GM19035 (cell line): Measurements from ENCODE around the gene SEMA3C.

Source experiments
- ATAC-seq: cut with Tn5 transposase; IDR thresholded peaks from one replicate; pipeline ENCODE4 v1.9.1; 2021; ENCODE audit not compliant: unreplicated experiment

The SEMA3C gene

DNA sequence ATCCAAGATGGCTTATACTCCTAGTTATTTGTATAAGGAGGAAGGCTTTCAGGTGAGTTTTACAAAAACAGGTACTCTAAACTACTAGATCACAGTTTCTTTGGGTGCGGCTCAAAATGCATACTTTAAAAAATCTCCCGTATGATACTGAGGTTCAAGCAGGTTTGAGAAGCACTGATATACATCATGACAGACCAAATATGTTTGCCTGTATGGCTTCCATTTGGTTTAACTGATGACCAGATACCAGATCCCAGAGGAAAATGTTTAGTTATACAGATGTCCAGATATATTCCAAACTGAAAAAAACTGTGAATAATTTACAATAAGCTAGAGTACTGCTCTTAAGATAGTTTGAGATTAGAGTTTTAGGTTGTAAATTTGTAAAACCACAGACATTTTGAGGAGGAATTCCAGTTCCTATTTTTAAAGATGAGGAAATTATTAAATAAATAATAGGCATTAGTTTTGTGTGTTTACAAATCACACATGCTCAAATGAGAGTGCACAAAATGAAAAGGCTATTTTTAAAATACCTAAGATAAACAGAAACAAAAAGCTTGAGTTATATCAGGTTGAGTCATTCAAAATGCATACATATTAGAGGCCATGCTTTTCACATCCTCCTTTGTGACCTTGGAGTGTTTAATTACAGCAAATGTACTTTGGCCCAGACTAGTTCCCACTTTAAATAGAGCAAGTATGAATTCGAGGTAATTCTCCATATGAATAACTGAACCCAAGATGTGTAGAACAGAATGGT, 60.5 kb downstream of the SEMA3C start:
- ATAC-seq = peak; percentile 93

- ATAC-seq = no peak
These were observed 62.1 kb downstream of the SEMA3C start for GRCh38 chr7:80856769-80857168.

DNA sequence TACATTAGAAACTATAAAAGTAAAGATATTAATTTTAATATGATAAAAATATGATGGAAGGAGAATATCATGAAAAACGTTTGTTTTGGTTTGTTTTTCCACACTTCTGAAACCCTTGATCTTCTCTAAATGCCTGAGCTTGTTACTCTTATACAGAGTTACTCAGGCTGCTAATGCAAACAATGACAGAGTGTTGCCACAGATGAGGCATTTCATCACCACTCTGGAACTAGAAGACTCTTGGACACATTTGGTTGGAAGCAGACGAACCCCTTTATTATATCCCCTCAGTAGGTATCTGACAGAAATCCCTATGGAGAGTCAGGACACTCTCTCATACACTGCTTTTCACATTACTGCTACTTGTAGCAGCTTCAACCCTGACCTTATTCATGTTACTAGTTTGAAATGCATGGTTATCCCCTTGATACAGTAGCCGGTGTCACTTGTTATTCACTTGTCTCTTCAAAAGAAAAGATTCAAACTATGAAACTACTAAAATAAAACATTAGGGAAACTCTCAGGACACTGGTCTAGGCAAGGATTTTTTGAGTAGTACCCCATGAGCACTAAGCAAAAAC, 66.9 kb downstream of the SEMA3C start:
- ATAC-seq = no peak

DNA sequence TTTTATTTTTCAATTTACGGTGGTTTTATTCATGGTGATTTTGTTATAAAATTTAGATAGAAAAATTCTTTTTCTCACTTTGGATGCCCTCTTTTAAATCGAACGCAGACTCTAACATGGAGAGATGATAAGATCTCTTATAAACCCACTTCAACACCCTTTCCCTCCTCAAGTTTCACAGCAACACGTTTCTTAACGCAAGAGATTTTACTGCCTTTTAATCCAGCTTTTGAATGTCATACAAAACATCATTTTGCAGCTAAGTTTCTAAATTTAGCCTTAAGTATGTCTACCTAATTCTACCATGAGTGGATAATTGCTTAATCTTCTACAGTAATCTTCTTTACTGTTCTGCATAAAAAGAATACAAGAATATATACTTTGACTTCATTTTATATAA, 70.0 kb downstream of the SEMA3C start:
- ATAC-seq = no peak

- no peak for ATAC-seq
These were observed 71.0 kb downstream of the SEMA3C start for GRCh38 chr7:80847895-80848294.

GRCh38 chr7:80847027-80847426, 71.8 kb downstream of the SEMA3C start:
- no peak for ATAC-seq

GRCh38 chr7:80844916-80845315, 73.9 kb downstream of the SEMA3C start:
- no peak for ATAC-seq

DNA sequence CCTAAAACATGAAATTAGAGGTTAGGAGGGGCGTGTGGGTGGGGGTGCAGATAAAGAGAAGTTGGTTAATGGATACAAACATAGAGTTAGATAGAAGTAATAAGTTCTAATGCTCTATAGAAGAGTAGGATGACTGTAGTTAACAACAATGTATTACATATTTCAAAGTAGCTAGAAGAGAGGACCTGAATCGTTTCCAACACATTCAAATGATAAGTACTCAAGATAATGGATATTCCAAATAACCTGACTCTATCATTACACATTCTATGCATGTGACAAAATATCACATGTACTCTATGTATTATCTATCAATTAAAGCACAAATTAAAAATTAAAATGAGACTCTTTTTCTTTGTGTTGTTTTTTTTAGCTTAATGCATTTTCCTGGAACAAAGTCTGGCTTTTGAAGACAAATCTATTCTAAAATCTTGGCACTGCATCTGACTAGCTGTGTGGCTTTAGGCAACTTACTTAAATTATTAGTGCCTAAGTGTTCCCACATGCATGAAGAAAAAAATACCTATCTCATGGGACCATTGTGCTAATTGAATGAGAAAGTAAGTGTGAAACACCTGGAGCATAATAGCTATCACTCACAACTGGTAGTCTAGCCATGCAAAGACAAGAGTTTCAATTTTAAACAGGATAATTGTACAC, 75.7 kb downstream of the SEMA3C start:
- ATAC-seq = no peak

- no peak for ATAC-seq
These were observed 76.6 kb downstream of the SEMA3C start for GRCh38 chr7:80842022-80842790.

DNA sequence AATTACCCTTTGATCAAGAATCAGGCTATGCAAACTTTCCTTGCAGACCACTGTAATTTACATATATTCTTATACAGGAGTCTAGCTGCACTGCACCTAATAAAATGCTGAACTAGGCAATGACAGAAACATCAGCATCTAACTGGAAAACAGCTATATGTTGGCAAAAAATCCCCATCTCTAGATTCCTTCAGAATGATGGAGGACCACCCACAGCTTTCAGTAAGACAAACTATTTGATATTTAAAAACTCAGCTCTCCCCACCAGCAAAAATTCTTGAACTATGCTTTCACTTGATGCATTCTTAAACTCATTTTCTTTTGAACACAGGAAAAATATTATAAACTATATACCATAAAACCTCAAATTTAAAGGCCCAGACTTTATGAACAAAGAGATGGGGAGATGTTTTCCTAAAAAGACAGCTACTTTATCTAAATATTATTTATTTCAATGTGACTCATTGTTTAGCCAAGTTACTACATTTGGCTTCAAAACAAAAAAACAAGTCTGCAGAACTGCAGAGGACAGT, 77.4 kb downstream of the SEMA3C start:
- no peak for ATAC-seq

GRCh38 chr7:80840681-80841080, 78.2 kb downstream of the SEMA3C start:
- no peak for ATAC-seq

GRCh38 chr7:80839855-80840254, 79.0 kb downstream of the SEMA3C start:
- ATAC-seq = no peak

GRCh38 chr7:80838643-80839042, 80.2 kb downstream of the SEMA3C start:
- ATAC-seq = no peak

- ATAC-seq = no peak
These were observed 81.5 kb downstream of the SEMA3C start for GRCh38 chr7:80837345-80837744.

DNA sequence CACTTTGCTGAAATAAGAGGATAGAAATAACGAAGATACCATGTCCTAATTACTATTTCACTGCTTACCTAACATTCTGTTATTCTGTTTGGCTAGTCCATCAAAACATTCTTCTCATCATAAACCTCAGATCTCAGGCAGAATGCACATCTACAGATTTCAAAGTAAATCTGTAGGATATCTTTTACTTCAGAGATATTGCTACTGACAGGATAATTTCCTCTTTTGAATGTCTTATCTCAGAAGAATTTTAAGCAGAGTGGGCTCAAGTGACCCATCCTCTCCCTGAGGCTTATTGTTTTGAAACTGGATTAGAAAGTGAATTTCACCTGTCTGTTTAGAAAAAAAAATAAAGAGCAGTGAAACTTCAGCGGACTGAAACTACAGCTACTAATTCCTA, 83.6 kb downstream of the SEMA3C start:
- no peak for ATAC-seq

- no peak for ATAC-seq
These were observed 85.3 kb downstream of the SEMA3C start for GRCh38 chr7:80833289-80834268.

- ATAC-seq = no peak
These were observed 86.8 kb downstream of the SEMA3C start for GRCh38 chr7:80832006-80832405.

DNA sequence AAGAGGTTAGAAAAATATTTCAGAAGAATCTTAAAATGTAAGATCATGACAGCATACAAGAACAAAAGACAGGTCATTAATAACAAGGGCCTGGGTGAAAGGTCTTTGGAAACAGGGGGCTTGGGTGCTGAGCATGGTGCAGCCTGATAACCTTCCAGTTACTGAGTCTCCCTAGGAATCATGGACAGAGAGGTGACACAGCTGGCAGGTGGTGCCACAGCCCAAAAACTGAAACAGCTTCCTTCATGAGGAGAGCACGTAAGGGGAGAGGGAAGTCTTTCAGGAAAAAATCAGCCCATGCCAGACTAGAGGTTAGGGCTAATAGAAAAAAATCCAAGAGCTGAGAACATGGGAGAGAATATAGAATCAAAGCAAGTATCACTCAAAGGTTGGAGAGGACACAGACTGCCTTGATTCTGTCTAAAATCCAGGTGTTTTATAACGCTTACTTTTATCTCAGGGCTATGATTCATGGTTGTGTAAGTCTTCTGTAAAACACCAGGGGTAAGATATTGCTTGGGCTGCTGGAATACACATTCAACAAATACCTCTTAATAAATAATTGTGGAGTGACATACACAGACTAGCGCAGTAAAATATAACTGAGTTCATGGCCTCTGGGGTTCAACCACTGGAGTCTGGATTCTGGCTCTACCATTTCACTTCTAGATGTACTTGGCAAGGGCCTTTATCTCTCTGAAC, 88.1 kb downstream of the SEMA3C start:
- ATAC-seq = no peak

DNA sequence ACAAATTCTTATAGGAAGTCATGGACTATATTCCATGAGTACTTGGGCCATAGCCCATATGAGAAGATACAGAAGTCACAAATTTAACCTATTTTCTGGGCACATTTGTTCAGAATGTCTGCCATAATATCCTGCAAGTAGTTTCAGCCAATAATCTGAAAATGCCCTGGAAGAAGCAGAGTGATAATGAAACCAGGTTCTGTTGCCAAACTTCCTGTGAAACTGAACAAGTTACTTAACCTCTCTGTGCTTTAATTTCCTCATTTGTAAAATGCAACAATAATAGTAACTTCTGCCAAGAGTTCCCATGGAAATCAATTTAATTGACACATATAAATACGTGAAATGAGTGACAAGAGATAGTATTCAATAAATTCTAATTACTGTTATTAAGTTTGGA, 88.8 kb downstream of the SEMA3C start:
- no peak for ATAC-seq

DNA sequence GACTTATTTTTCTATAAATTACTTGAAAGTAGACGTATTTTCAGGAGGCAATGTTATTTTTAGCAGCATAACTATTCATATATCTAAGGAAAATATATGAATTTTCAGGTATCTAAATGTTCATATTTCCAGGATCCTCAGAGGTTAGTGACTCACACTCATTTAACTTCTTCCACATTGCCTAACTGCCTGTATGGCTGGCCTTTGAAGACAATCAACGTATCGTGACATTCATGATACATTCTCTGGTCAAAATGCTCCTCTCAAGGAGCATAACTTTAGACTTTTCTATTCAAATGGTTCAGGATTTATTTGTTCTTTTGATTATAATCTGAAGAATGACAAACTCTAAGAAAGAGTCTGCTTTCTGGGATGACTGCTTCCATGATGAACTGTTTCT, 89.3 kb downstream of the SEMA3C start:
- no peak for ATAC-seq
